PC-3 (cell line): ENCODE measurements around the gene HLF. TPM values are rescaled to one million over a fixed set of nuclear protein-coding genes. Genes with fewer than 3 reads are reported as not detected.

ENCODE experiments used
- ATAC-seq: fragments of 200-7000 bp; cut with Tn5 transposase; 2 replicates; pipeline ENCODE4 v1.9.1; 2020; ENCODE audit warnings: mild to moderate bottlenecking, moderate library complexity
- BruUV-seq: library from RNA; stranded (reverse); fragments of 400-500 nt; replicated peaks from 2 replicates; lab custom pipeline; 2021; lab: Mats Ljungman, UMichigan
- CTCF ChIA-PET: fragments of 300-600 bp; sonication (Branson Sonifier 250); formaldehyde crosslinking; loops from one replicate; lab custom pipeline; 2022; ENCODE audit warnings: antibody characterized with exemption; lab: Charles Lee
- POLR2A ChIA-PET: fragments of 300-600 bp; sonication (Branson Sonifier 250); formaldehyde crosslinking; loops from one replicate; lab custom pipeline; 2022; ENCODE audit warnings: antibody characterized with exemption; ENCODE audit not compliant: unreplicated experiment; lab: Charles Lee
- DNase-seq: peaks from one replicate; pipeline ENCODE4 v3.0.0-alpha.2; 2015
- H2AFZ ChIP-seq: fragments of 300-600 bp; sonication (generic); 2 replicates; pipeline ENCODE4 v1.6.0; 2016; ENCODE audit warnings: antibody characterized with exemption, low read length
- H3F3A ChIP-seq: fragments of 300-600 bp; sonication (generic); one replicate; pipeline ENCODE4 v1.6.0; 2017; ENCODE audit warnings: antibody characterized with exemption, low read length, control low read depth, mild to moderate bottlenecking; ENCODE audit not compliant: unreplicated experiment
- H3K27ac ChIP-seq: fragments of 300-600 bp; sonication (generic); 2 replicates; pipeline ENCODE4 v1.5.1; 2016; ENCODE audit warnings: mild to moderate bottlenecking, low read length
- H3K27me3 ChIP-seq: fragments of 300-600 bp; sonication (generic); 2 replicates; pipeline ENCODE4 v1.6.1; 2016; ENCODE audit warnings: low read length, mixed read lengths
- H3K36me3 ChIP-seq: fragments of 300-600 bp; sonication (generic); 2 replicates; pipeline ENCODE4 v1.6.1; 2016; ENCODE audit warnings: low read depth, mixed run types, low read length, mixed read lengths
- H3K4me1 ChIP-seq: fragments of 300-600 bp; sonication (generic); 2 replicates; pipeline ENCODE4 v1.5.1; 2016; ENCODE audit warnings: low read length; ENCODE audit not compliant: insufficient read depth
- H3K4me2 ChIP-seq: fragments of 300-600 bp; sonication (generic); 2 replicates; pipeline ENCODE4 v1.6.0; 2016; ENCODE audit warnings: low read length
- H3K4me3 ChIP-seq: fragments of 300-600 bp; sonication (generic); 2 replicates; pipeline ENCODE4 v1.5.1; 2016; ENCODE audit warnings: mild to moderate bottlenecking, low read length, mixed read lengths
- H3K79me2 ChIP-seq: fragments of 300-600 bp; sonication (generic); 2 replicates; pipeline ENCODE4 v1.6.1; 2017; ENCODE audit warnings: low read length, mixed read lengths
- H3K9ac ChIP-seq: fragments of 300-600 bp; sonication (generic); 2 replicates; pipeline ENCODE4 v1.6.0; 2016; ENCODE audit warnings: mild to moderate bottlenecking, low read length
- H3K9me2 ChIP-seq: fragments of 300-600 bp; sonication (generic); replicated peaks from 2 replicates; pipeline ENCODE4 v1.6.1; 2016; ENCODE audit warnings: mixed run types, low read length, mixed read lengths
- H3K9me3 ChIP-seq: fragments of 300-600 bp; sonication (generic); 2 replicates; pipeline ENCODE4 v1.6.1; 2016; ENCODE audit warnings: low read length, mixed read lengths
- H4K20me1 ChIP-seq: fragments of 300-600 bp; sonication (generic); 2 replicates; pipeline ENCODE4 v1.6.1; 2016; ENCODE audit warnings: low read length, mixed read lengths
- EZH2 ChIP-seq: fragments of 300-600 bp; sonication (generic); IDR thresholded peaks from one replicate; pipeline ENCODE4 v1.6.1; 2017; ENCODE audit warnings: antibody characterized with exemption, mild to moderate bottlenecking, low read length; ENCODE audit not compliant: unreplicated experiment
- EZH2phosphoT487 ChIP-seq: fragments of 300-600 bp; sonication (generic); IDR thresholded peaks from 2 replicates; pipeline ENCODE4 v1.6.1; 2018; ENCODE audit warnings: mild to moderate bottlenecking, antibody characterized with exemption, low read length, borderline replicate concordance
- intact Hi-C: fragments of 100-400 bp; cut with micrococcal nuclease; formaldehyde crosslinking; loops from 2 replicates; pipeline ENCODE4 v1.9.0; 2023
- total RNA-seq: library from RNA; depleted of rRNA; stranded (reverse); fragments of >200 nt; gene quantifications from 2 replicates; pipeline ENCODE4 v1.2.3, GENCODE V29; 2014
- TF ChIP-seq, protein P1 (sequence below): fragments of 300-600 bp; sonication (generic); conservative IDR thresholded peaks from 2 replicates; pipeline ENCODE4 v1.5.1; 2017; ENCODE audit warnings: antibody characterized with exemption, low read depth, mild to moderate bottlenecking, low read length

Gene HLF
- total RNA-seq, 1 experiment from 2014 or later = 0.66 TPM

- no peaks in the 10 kb centered on the region for H3K9me2 ChIP-seq
- no peak for DNase-seq
- H3K27me3 ChIP-seq = 0 out of 2 replicates have a peak, but pooled peaks cover 5% of the 10 kb centered on the region
- no peak overlapping the region for H3K4me3 ChIP-seq
- H3K9me3 ChIP-seq = peaks cover 11% of the 10 kb centered on the region
- no peaks in the 10 kb centered on the region for H3K79me2 ChIP-seq
- ChIA-PET CTCF (no interaction called here), POLR2A (no interaction called here)
- no peak overlapping the region for H3K9ac ChIP-seq
- H3K27ac ChIP-seq = no peak overlapping the region
- TF ChIP-seq, protein P1, sequence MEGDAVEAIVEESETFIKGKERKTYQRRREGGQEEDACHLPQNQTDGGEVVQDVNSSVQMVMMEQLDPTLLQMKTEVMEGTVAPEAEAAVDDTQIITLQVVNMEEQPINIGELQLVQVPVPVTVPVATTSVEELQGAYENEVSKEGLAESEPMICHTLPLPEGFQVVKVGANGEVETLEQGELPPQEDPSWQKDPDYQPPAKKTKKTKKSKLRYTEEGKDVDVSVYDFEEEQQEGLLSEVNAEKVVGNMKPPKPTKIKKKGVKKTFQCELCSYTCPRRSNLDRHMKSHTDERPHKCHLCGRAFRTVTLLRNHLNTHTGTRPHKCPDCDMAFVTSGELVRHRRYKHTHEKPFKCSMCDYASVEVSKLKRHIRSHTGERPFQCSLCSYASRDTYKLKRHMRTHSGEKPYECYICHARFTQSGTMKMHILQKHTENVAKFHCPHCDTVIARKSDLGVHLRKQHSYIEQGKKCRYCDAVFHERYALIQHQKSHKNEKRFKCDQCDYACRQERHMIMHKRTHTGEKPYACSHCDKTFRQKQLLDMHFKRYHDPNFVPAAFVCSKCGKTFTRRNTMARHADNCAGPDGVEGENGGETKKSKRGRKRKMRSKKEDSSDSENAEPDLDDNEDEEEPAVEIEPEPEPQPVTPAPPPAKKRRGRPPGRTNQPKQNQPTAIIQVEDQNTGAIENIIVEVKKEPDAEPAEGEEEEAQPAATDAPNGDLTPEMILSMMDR = no peak
- TF ChIP-seq EZH2phosphoT487 (no peak), EZH2 (no peak)
- H3K4me2 ChIP-seq = no peak overlapping the region
- intact Hi-C loops = no loop called here
- ATAC-seq = no peak
- H3F3A ChIP-seq = no peaks in the 10 kb centered on the region
- no peaks in the 10 kb centered on the region for H3K4me1 ChIP-seq
- H4K20me1 ChIP-seq = no peaks in the 10 kb centered on the region
- no TSS peak for BruUV-seq
- no peak overlapping the region for H2AFZ ChIP-seq
- no peaks in the 10 kb centered on the region for H3K36me3 ChIP-seq
These were observed 98.3 kb downstream of the HLF start for GRCh38 chr17:55363033-55363432.

DNA sequence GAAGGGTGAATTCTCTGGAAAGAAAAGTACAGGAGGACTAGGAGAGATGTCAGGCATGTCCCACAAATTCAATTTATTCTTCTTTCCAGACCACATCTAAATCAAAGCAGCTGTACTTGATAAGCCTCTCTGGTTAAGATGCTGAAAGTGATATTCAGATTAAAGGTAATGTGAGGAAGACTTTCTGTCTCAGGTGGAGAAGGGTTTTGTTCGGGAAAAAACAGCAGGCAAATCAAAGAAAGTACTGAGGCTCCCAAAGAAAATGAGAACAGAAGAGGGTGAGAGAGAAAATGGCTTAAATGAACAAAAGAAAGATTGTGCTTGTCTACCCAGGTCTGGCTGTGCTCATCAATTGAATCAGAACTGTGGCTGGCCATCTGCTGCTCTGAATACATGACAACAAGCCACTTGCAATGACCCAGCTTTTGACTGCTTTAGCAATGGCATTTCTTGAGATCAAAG lies 101.3 kb downstream of the HLF start:
- peaks cover 10% of the 10 kb centered on the region; the same call in 1 of the 2 replicates for H3K27me3 ChIP-seq
- intact Hi-C loops = no loop called here
- no peak overlapping the region for H3K4me2 ChIP-seq
- H3K36me3 ChIP-seq = no peaks in the 10 kb centered on the region
- H3K9me2 ChIP-seq = no peaks in the 10 kb centered on the region
- H3K9me3 ChIP-seq = peaks cover 3% of the 10 kb centered on the region
- H3K27ac ChIP-seq = no peak overlapping the region
- H3F3A ChIP-seq = no peaks in the 10 kb centered on the region
- H2AFZ ChIP-seq = no peak overlapping the region
- H3K9ac ChIP-seq = no peak overlapping the region
- CTCF ChIA-PET = interaction anchor here (1.5 kb wide), 1 partner anchor 18 kb away, joined by 3 read pairs; no protein-coding TSS in a partner anchor
- no peaks in the 10 kb centered on the region for H4K20me1 ChIP-seq
- BruUV-seq = no TSS peak
- H3K4me1 ChIP-seq = no peaks in the 10 kb centered on the region
- POLR2A ChIA-PET = no interaction called here
- ATAC-seq (no peak), DNase-seq (no peak)
- TF ChIP-seq EZH2 (no peak), EZH2phosphoT487 (no peak)
- TF ChIP-seq, protein P1 = no peak
- H3K4me3 ChIP-seq = no peak overlapping the region
- H3K79me2 ChIP-seq = no peaks in the 10 kb centered on the region

DNA sequence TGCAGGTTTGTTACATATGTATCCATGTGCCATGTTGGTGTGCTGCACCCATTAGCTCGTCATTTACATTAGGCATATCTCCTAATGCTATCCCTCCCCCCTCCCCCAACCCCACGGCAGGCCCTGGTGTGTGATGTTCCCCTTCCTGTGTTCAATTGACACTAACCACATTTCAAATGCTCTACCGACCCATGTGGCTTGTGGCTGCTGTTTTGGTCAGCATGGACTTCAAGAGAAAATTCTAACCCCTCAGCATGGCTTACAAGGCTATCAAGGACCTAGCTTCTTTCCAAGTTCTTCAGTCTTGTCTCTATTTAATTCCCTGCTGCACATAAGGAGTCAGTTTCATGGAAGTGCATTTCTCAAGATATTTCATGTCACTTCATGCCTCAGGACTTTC lies 103.9 kb downstream of the HLF start:
- no peak overlapping the region for H3K4me3 ChIP-seq
- no peak for DNase-seq
- no peak for ATAC-seq
- H3K9me2 ChIP-seq = no peaks in the 10 kb centered on the region
- H3K4me1 ChIP-seq = no peaks in the 10 kb centered on the region
- H3K79me2 ChIP-seq = no peaks in the 10 kb centered on the region
- H3F3A ChIP-seq = no peaks in the 10 kb centered on the region
- H3K27ac ChIP-seq = no peak overlapping the region
- H4K20me1 ChIP-seq = no peaks in the 10 kb centered on the region
- H3K9ac ChIP-seq = no peak overlapping the region
- no peak overlapping the region for H2AFZ ChIP-seq
- peaks cover 10% of the 10 kb centered on the region; the same call in 1 of the 2 replicates for H3K27me3 ChIP-seq
- no peak overlapping the region for H3K4me2 ChIP-seq
- H3K9me3 ChIP-seq = no peaks in the 10 kb centered on the region
- intact Hi-C loops = no loop called here
- POLR2A ChIA-PET = no interaction called here
- no TSS peak for BruUV-seq
- TF ChIP-seq EZH2 = no peak
- TF ChIP-seq, protein P1 = no peak
- TF ChIP-seq EZH2phosphoT487 = no peak
- no peaks in the 10 kb centered on the region for H3K36me3 ChIP-seq
- CTCF ChIA-PET = no interaction called here
